ENCODE measurements around the gene TXNL4A.

- peak; percentile 41 for TF ChIP-seq CTCF (IDR thresholded peaks at IDR 0.05)
- no peak for TF ChIP-seq EZH2phosphoT487 (IDR thresholded peaks at IDR 0.05)
- TF ChIP-seq EZH2 (IDR thresholded peaks at IDR 0.05), result no peak
These were observed 54.6 kb downstream of the TXNL4A start for GRCh38 chr18:79933765-79934164.
